Measurements from ENCODE around the gene ZNF324. TPM values are rescaled to one million over a fixed set of nuclear protein-coding genes. Genes with fewer than 3 reads are reported as not detected.
"Not testable (repeated sequence)": the region's sequence is repeated elsewhere in the genome, so short reads cannot be mapped to it uniquely, and the experiment has no call there.

The ZNF324 gene
- total and polyA plus RNA-seq, 2 of the 4 experiments (the other 2 are of a cell fraction): 6.0 to 6.6 TPM

GRCh38 chr19:58469241-58470013 lies 2.5 kb downstream of the ZNF324 start (continued):
- no peak for TF ChIP-seq MAZ (IDR thresholded peaks at IDR 0.05; ENCODE audit: borderline replicate concordance, low read depth, low read length)

DNA sequence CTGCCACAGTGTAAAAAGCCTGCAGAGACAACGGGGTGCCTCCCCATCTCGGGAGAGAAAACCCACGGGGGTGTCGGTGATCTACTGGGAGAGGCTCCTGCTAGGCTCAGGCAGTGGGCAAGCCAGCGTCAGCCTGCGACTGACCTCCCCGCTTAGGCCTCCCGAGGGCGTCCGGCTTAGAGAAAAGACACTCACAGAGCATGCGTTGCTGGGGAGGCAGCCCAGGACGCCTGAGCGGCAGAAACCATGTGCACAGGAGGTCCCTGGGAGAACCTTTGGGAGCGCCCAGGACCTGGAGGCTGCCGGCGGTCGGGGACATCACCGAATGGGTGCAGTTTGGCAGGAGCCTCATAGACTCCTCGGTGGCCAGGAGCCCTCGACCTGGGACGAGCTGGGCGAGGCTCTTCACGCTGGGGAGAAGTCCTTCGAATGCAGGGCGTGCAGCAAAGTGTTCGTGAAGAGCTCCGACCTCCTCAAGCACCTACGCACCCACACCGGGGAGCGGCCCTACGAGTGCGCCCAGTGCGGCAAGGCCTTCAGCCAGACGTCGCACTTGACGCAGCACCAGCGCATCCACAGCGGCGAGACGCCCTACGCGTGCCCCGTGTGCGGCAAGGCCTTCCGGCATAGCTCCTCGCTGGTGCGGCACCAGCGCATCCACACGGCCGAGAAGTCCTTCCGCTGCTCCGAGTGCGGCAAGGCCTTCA lies 4.1 kb downstream of the ZNF324 start:
- BruUV-seq (replicated peaks); H3K9me3 ChIP-seq (ENCODE audit: control insufficient read depth, insufficient read depth, low read length); H3K23ac ChIP-seq (ENCODE audit: low read depth, low read length); H2AK5ac ChIP-seq (ENCODE audit: low read depth, low read length); H3K4me2 ChIP-seq (ENCODE audit: low read depth, low read length); H3K56ac ChIP-seq (ENCODE audit: extremely low read depth, insufficient read depth, low read length); ATAC-seq (ENCODE audit: low read depth); H2BK5ac ChIP-seq (ENCODE audit: low read depth, low read length, poor library complexity, severe bottlenecking); H2BK20ac ChIP-seq (ENCODE audit: low read depth, low read length); H3K14ac ChIP-seq (replicated peaks; ENCODE audit: low read depth, low read length); H2AK9ac ChIP-seq (replicated peaks; ENCODE audit: low read depth, low read length, poor library complexity); H2AFZ ChIP-seq (replicated peaks; ENCODE audit: low read length, poor library complexity); H3K9ac ChIP-seq (ENCODE audit: low read depth, low read length); H3K18ac ChIP-seq (ENCODE audit: low read depth, low read length); H3K4ac ChIP-seq (ENCODE audit: low read depth, low read length); H3K27me3 ChIP-seq (ENCODE audit: control insufficient read depth, insufficient read depth, low read length); dilution Hi-C loops (cut with HindIII; ENCODE audit: low sequenced_read_pairs, unreplicated experiment); intact Hi-C loops (cut with micrococcal nuclease); CTCF ChIA-PET; H3K27ac ChIP-seq (ENCODE audit: insufficient read depth, low read length); H3K4me3 ChIP-seq (ENCODE audit: insufficient read depth, low read depth, low read length); H2BK120ac ChIP-seq (ENCODE audit: low read depth, low read length); H2BK15ac ChIP-seq (ENCODE audit: low read depth, low read length); POLR2A ChIA-PET (ENCODE audit: unreplicated experiment); DNase-seq; in situ Hi-C loops (cut with MboI; ENCODE audit: low sequenced_read_pairs); H4K8ac ChIP-seq (ENCODE audit: low read depth in 2 of 2, low read length in 2 of 2); H4K5ac ChIP-seq (ENCODE audit: low read depth, low read length); H4K91ac ChIP-seq (ENCODE audit: insufficient read depth, low read depth, low read length): not testable (repeated sequence)
- Histone ChIP-seq H3K9me1 (ENCODE audit: insufficient read depth, low read length) (peaks cover 36% of the 10 kb centered on the region), H4K20me1 (ENCODE audit: insufficient read depth, low read length) (peaks cover 30% of the 10 kb centered on the region), H3K79me1 (ENCODE audit: low read depth in 1 of 2, low read length in 2 of 2) (peaks cover 14 to 50% of the 10 kb centered on the region in 2 experiments; a peak in 3 of 4 replicates), H3K36me3 (ENCODE audit: control insufficient read depth, insufficient read depth, low read length) (peaks cover 29% of the 10 kb centered on the region), H3K4me1 (ENCODE audit: control insufficient read depth, insufficient read depth, low read length) (peaks cover 21% of the 10 kb centered on the region)
- WGBS, 2 experiments (ENCODE audit: extremely low coverage in 2 of 2, insufficient read length in 1 of 2): 93% methylated on average over 10 of the region's 53 CpGs; no CpG with 5 or more reads in 1 of the 2 experiments
